Upper lobe of left lung (tissue), 6 donors: ENCODE measurements around the gene SIDT2. TPM values are rescaled to one million over a fixed set of nuclear protein-coding genes. Genes with fewer than 3 reads are reported as not detected.

ENCODE experiments used
- ATAC-seq, 2 donors: fragments of 200-7000 bp; cut with Tn5 transposase; one replicate each; pipeline ENCODE4 v1.9.1; 2022; ENCODE audit warnings: mild to moderate bottlenecking in 2 of 2, moderate library complexity in 2 of 2; ENCODE audit not compliant: low FRiP score in 2 of 2
- DNase-seq, 2 donors: peaks; one replicate each; pipeline ENCODE4 v3.0.0-alpha.2; 2019 to 2020
- H3K27ac ChIP-seq, 4 donors: fragments of 200-600 bp; sonication (generic); one replicate each; pipeline ENCODE4 v1.5.1; 2016 to 2019
- H3K27me3 ChIP-seq, 4 donors: fragments of 200-600 bp; sonication (generic); one replicate each; pipeline ENCODE4 v1.5.1; 2017 to 2019
- H3K36me3 ChIP-seq, 4 donors: fragments of 200-600 bp; sonication (generic); one replicate each; pipeline ENCODE4 v1.5.1; 2016 to 2019
- H3K4me1 ChIP-seq, 4 donors: fragments of 200-600 bp; sonication (generic); one replicate each; pipeline ENCODE4 v1.5.1; 2018 to 2019
- H3K4me3 ChIP-seq, 4 donors: fragments of 200-600 bp; sonication (generic); one replicate each; pipeline ENCODE4 v1.5.1; 2017 to 2019; ENCODE audit warnings: mild to moderate bottlenecking in 2 of 4, moderate library complexity in 1 of 4
- H3K9me3 ChIP-seq, 4 donors: fragments of 200-600 bp; sonication (generic); one replicate each; pipeline ENCODE4 v1.5.1; 2018 to 2019
- EP300 ChIP-seq, 4 donors: sonication (generic); formaldehyde crosslinking; IDR thresholded peaks; one replicate each; pipeline ENCODE4 v1.5.1; 2017; ENCODE audit warnings: antibody characterized with exemption in 4 of 4, control low read depth in 2 of 4
- POLR2A ChIP-seq, 4 donors: fragments of 450-650 bp; IDR thresholded peaks; one replicate each; pipeline ENCODE4 v1.5.1; 2016 to 2017; ENCODE audit warnings: antibody characterized with exemption in 4 of 4, mild to moderate bottlenecking in 2 of 4
- POLR2AphosphoS5 ChIP-seq, 2 donors: sonication (generic); formaldehyde crosslinking; IDR thresholded peaks; one replicate each; pipeline ENCODE4 v1.5.1; 2017; ENCODE audit warnings: antibody characterized with exemption in 2 of 2
- WGBS, 2 donors: methylation state at CpG; one replicate each; pipeline ENCODE4 v1.1.5; 2017 to 2018; 5-methylcytosine and 5-hydroxymethylcytosine counted together
- total RNA-seq, 6 donors: library from RNA; depleted of rRNA in 4 of 6; stranded (reverse); fragments of >200 nt in 4 of 6; gene quantifications; one replicate each; pipeline versions ENCODE4 v1.1.0 to v1.2.1, GENCODE V29; 2016 to 2021
- TF ChIP-seq, protein P1 (sequence below), 6 experiments: fragments of 450-650 bp in 4 of 6; fragments of 200-600 bp in 2 of 6; sonication (generic) in 2 of 6; IDR thresholded peaks; one replicate each; pipeline ENCODE4 v1.5.1; 2016 to 2019; ENCODE audit warnings: antibody characterized with exemption in 6 of 6
- donor health status: DM: no; HTN: no; CAD: no; lungs with moderate emphysema.
- donor health status: DM: no; HTN: yes; CAD: no; lungs with severe emphysema.

The SIDT2 gene
- total RNA-seq, 6 donors from 2014 or later: 62.8 to 287 (median 153) TPM

DNA sequence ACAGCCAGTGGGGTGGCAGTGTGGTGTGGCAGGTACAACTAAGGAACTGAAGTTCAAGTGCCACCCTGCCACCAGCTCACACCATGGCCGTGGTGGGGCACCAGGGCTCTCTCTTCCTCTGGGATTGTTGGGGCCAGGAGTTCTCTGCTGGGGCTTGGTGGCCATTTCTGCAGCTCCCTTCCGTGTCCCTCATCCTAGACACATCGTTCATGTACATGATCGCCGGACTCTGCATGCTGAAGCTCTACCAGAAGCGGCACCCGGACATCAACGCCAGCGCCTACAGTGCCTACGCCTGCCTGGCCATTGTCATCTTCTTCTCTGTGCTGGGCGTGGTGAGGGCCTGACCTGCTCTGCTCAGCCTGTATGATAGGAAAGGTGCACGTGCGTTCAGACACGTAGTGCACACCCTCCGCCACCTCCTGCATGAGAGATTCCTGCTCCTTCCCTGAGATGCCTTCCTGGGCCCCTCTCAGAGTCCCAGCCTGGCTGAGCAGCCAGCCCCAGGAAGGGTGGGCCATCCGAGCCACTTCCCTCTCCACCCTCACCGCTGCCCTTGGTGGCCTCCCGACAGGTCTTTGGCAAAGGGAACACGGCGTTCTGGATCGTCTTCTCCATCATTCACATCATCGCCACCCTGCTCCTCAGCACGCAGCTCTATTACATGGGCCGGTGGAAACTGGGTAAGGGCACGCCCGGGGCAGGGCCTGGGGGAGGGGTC, 13.3 kb downstream of the SIDT2 start:
- no peaks in the 10 kb centered on the region for H3K9me3 ChIP-seq
- no peak for TF ChIP-seq POLR2A (IDR thresholded peaks at IDR 0.05)
- TF ChIP-seq, protein P1, sequence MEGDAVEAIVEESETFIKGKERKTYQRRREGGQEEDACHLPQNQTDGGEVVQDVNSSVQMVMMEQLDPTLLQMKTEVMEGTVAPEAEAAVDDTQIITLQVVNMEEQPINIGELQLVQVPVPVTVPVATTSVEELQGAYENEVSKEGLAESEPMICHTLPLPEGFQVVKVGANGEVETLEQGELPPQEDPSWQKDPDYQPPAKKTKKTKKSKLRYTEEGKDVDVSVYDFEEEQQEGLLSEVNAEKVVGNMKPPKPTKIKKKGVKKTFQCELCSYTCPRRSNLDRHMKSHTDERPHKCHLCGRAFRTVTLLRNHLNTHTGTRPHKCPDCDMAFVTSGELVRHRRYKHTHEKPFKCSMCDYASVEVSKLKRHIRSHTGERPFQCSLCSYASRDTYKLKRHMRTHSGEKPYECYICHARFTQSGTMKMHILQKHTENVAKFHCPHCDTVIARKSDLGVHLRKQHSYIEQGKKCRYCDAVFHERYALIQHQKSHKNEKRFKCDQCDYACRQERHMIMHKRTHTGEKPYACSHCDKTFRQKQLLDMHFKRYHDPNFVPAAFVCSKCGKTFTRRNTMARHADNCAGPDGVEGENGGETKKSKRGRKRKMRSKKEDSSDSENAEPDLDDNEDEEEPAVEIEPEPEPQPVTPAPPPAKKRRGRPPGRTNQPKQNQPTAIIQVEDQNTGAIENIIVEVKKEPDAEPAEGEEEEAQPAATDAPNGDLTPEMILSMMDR (IDR thresholded peaks at IDR 0.05): no peak
- TF ChIP-seq EP300 (IDR thresholded peaks at IDR 0.05): no peak
- TF ChIP-seq POLR2AphosphoS5 (IDR thresholded peaks at IDR 0.05): no peak
- peaks cover 0 to 89% (median 73%) of the 10 kb centered on the region in 4 donors for H3K36me3 ChIP-seq
- no peak overlapping the region for H3K4me3 ChIP-seq
- H3K4me1 ChIP-seq: peaks cover 0 to 13% (median 1%) of the 10 kb centered on the region in 4 donors
- DNase-seq (peak in 1 of 2 donors; percentile 50), ATAC-seq (no peak)
- no peaks in the 10 kb centered on the region for H3K27me3 ChIP-seq
- 92 to 93% methylated on average over 25 to 26 of the region's 26 CpGs for WGBS, 2 donors
- no peak overlapping the region for H3K27ac ChIP-seq

DNA sequence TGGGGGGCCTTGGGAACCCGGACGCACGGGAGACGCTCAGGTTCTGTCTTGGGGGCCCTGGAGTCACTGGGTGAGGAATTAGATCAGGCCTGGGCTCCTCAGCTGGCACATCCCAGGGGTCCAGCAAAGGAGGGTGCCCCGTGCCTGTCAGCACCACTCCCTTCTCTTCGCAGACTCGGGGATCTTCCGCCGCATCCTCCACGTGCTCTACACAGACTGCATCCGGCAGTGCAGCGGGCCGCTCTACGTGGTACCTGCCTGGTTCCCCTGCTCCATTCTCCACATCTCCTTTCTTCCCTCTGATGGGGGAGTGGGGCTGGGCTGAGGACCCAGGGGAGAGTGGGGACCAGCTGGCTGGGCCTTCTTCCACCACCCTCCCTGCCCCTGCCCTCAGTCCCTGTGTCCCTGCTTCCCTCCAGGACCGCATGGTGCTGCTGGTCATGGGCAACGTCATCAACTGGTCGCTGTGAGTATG, 13.9 kb downstream of the SIDT2 start:
- H3K27me3 ChIP-seq: no peaks in the 10 kb centered on the region
- TF ChIP-seq POLR2AphosphoS5 (IDR thresholded peaks at IDR 0.05) (no peak), EP300 (IDR thresholded peaks at IDR 0.05) (no peak), POLR2A (IDR thresholded peaks at IDR 0.05) (no peak)
- TF ChIP-seq, protein P1 (IDR thresholded peaks at IDR 0.05): no peak
- H3K9me3 ChIP-seq: no peaks in the 10 kb centered on the region
- peaks cover 0 to 83% (median 70%) of the 10 kb centered on the region in 4 donors for H3K36me3 ChIP-seq
- H3K4me1 ChIP-seq: peaks cover 0 to 13% (median 1%) of the 10 kb centered on the region in 4 donors
- WGBS, 2 donors: 92 to 97% methylated on average over 13 to 16 of the region's 17 CpGs
- ATAC-seq (no peak), DNase-seq (peak in 1 of 2 donors; percentile 61)
- no peak overlapping the region for H3K27ac ChIP-seq
- no peak overlapping the region for H3K4me3 ChIP-seq

GRCh38 chr11:117193130-117194020, 14.8 kb downstream of the SIDT2 start:
- TF ChIP-seq POLR2A (IDR thresholded peaks at IDR 0.05): no peak
- TF ChIP-seq, protein P1 (IDR thresholded peaks at IDR 0.05): no peak
- no peak for TF ChIP-seq POLR2AphosphoS5 (IDR thresholded peaks at IDR 0.05)
- no peak for TF ChIP-seq EP300 (IDR thresholded peaks at IDR 0.05)
- H3K27me3 ChIP-seq: no peaks in the 10 kb centered on the region
- DNase-seq (no peak), ATAC-seq (no peak)
- H3K4me1 ChIP-seq: peaks cover 3 to 18% (median 7%) of the 10 kb centered on the region in 4 donors
- no peak overlapping the region for H3K4me3 ChIP-seq
- H3K27ac ChIP-seq: no peak overlapping the region
- H3K9me3 ChIP-seq: no peaks in the 10 kb centered on the region
- H3K36me3 ChIP-seq: peaks cover 0 to 73% (median 62%) of the 10 kb centered on the region in 4 donors
- WGBS, 2 donors: 95% methylated on average over 14 to 15 of the region's 15 CpGs

DNA sequence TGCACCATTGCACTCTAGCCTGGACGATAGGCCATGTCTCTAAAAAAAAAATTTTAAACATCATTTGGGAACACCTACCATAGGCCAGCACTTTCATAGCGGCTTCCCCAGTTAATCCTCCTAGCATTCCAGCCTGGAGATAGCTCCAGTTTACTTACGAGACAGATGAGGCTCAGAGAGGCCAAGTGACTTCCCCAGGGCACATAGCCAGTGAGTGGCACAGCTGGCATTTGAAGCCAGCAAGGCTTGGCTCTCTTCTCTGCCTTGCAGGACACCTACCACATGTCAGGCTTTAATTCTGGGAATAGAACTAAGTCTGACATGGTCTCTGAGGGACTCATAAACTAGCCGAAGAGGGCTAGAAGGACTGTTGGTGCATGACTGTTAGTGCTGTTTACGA, 15.7 kb downstream of the SIDT2 start:
- no peak overlapping the region for H3K4me3 ChIP-seq
- no peak overlapping the region for H3K27ac ChIP-seq
- 87 to 94% methylated on average over 5 of the region's 5 CpGs for WGBS, 2 donors
- TF ChIP-seq POLR2A (IDR thresholded peaks at IDR 0.05) (no peak), POLR2AphosphoS5 (IDR thresholded peaks at IDR 0.05) (no peak), EP300 (IDR thresholded peaks at IDR 0.05) (no peak)
- TF ChIP-seq, protein P1 (IDR thresholded peaks at IDR 0.05): no peak
- H3K9me3 ChIP-seq: no peaks in the 10 kb centered on the region
- peaks cover 0 to 64% (median 54%) of the 10 kb centered on the region in 4 donors for H3K36me3 ChIP-seq
- no peak for ATAC-seq
- peaks cover 3 to 19% (median 16%) of the 10 kb centered on the region in 4 donors for H3K4me1 ChIP-seq
- H3K27me3 ChIP-seq: no peaks in the 10 kb centered on the region
- DNase-seq: no peak
